HPDE6-E6E7 (cell line): ENCODE measurements around the gene ZNF333.
"Not testable (repeated sequence)": the region's sequence is repeated elsewhere in the genome, so short reads cannot be mapped to it uniquely, and the experiment has no call there.

Experiments
- DNase-seq: peaks from one replicate; pipeline ENCODE4 v3.0.0; 2011; ENCODE audit warnings: missing footprints; ENCODE audit errors: extremely low spot score

ZNF333 gene

GRCh38 chr19:14768001-14768400, 78.2 kb downstream of the ZNF333 start:
- DNase-seq = no peak

- no peak for DNase-seq
Measured at GRCh38 chr19:14769201-14769600, 79.4 kb downstream of the ZNF333 start.

DNA sequence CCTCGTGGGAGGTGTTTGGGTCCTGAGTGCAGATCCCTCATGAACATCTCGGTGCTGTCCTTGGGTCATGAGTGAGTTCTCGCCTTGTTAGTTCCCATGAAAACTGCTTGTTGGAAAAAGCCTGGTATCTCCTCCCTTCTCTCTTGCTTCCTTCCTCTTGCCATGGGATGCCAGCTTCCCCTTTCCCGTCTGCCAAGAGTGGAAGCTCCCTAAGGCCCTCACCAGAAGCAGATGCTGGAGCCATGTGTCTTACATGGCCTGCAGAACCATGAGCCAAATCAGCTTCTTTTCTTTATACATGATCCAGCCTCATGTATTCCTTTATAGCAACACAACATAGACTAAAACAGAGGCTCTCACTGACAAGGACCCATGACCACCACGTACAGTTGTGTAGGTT, 80.3 kb downstream of the ZNF333 start:
- DNase-seq = no peak

- no peak for DNase-seq
Measured at GRCh38 chr19:14770944-14771839, 81.3 kb downstream of the ZNF333 start.

DNA sequence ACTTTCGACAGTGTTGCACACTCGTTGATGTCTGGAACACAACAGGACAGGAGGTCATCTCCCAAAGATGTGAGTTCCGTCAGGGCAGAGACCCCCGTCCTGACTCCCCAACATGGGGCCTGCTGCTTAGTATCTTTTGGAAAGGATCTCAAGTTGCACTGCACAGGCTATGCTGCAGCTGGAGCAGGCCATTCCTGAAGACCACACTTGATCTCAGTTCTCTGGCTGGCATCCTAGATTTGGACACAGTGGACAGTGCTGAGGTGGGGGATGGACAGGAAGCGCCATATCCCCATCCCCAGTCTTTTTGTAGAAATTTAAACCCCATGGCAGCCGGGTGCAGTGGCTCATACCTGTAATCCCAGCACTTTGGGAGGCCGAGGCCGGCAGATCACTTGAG, 82.6 kb downstream of the ZNF333 start:
- DNase-seq = no peak

DNA sequence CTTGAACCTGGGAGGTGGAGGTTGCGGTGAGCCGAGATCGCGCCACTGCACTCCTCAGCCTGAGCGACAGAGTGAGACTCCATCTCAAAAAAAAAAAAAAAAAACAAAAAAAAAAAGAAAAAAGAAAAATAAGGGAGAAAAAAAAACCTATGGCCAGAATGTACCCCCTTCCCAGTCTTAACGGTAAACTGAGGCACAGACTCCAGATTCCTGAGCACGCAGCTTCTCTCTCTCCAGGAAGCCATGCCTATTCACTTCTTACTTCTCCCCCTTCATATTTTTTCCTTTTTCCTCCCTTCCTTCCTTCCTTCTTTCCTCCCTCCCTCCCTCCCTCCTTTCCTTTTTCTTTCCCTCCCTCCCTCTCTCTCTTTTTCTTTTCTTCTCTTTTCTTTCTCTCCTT, 83.1 kb downstream of the ZNF333 start:
- DNase-seq = no peak

GRCh38 chr19:14773722-14774121, 83.9 kb downstream of the ZNF333 start:
- not testable (repeated sequence) for DNase-seq

GRCh38 chr19:14774373-14774772, 84.5 kb downstream of the ZNF333 start:
- no peak for DNase-seq

- DNase-seq = not testable (repeated sequence)
Measured at GRCh38 chr19:14775326-14775725, 85.5 kb downstream of the ZNF333 start.

DNA sequence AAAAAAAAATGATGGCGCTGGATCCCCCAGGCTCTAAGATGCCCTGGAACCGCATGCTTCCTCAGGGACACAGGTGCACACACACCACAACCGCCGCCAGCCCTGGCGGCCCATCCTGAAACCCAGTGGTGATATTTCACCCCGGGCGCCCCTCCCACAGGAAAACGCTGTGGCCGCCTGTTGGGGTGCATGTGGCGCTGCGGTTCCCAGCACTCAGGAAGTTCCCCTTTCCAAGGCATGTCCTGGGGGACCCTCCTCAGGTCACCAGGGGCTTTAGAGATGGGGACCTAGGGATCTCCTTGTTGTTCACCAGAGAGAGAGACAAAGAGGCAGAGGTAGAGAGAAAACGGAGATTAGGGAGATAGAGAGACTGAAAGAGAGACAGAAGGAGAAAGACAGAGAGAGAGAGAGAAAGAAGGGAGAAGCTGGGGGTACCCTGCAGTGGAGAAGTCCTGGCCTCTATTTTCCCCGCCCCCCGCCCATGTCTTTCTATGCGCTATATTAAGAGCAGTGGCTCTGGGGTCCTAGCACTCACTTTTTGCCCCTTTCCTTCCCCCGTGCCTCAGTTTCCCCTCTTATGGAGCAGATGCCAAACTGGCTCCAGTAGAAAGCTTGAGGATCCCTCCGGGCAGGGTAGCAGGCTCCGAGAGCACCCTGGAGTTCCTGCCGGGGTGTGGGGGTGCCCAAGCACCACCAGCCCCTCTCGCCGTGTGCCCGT, 86.2 kb downstream of the ZNF333 start:
- DNase-seq = no peak

DNA sequence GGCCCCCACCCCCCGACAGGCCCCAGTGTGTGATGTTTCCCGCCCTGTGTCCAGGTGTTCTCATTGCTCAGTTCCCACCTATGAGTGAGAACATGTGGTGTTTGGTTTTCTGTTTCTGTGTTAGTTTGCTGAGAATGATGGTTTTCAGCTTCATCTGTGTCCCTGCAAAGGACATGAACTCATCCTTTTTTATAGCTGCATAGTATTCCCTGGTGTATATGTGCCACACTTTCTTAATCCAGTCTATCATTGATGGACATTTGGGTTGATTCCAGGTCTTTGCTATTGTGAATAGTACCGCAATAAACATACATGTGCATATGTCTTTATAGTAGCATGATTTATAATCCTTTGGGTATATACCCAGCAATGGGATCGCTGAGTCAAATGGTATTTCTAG, 87.8 kb downstream of the ZNF333 start:
- not testable (repeated sequence) for DNase-seq

- not testable (repeated sequence) for DNase-seq
Measured at GRCh38 chr19:14778110-14778845, 88.4 kb downstream of the ZNF333 start, which contains the start of gene ADGRE2. Gene ADGRE2 (minus strand): TSS chr19:14778560. CDS start chr19:14776756, 1,804 bp downstream.

DNA sequence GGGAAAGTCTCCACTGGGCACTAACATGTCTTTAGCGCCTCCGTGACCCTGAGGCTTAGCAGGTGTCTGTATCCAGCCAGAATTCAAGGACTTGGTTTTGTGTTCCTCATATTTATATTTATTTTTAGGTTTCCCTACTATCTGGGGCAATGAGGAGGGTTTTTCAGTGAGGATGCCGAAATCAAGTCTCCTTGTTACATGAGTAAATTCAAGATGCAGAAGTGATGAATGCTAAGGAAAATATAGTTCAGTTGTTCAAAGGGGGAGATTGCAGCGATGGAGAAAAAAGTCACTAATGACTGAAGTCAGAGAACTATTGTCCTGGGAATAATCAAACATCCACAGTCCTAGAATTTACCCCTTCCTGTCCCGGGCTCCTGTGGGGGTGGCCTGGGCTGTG, 89.3 kb downstream of the ZNF333 start:
- DNase-seq = no peak

DNA sequence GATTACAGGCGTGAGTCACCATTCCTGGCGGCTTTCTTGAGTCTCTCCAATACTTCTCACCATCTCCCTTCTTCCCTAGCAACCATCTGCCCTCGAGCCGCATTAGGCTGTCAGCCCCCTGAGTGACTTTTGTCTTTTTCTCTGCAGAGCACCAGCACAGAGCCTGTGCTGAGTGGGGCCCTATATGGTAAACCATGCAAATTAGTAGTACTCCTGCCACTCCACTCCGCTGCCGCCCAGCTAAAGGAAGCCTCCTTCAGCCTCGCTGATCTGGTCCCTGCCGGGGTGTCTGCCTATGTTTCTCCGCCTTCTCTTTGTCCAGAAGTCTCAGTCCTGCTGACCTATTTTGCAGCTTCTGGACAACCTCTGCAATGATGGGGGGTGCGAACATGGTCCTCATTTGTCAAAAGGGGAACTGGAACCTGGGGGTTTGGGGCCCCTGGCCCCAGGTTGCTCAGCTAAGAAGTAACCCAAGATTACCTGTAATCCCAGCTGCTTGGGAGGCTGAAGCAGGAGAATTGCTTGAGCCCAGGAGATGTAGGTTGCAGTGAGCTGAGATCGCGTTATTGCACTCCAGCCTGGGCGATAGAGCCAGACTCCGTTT, 90.9 kb downstream of the ZNF333 start:
- DNase-seq = not testable (repeated sequence)

GRCh38 chr19:14781713-14782536, 92.1 kb downstream of the ZNF333 start:
- not testable (repeated sequence) for DNase-seq

- DNase-seq = no peak
Measured at GRCh38 chr19:14782626-14783409, 93.0 kb downstream of the ZNF333 start.
